ENCODE measurements around the gene ALDH5A1.

DNA sequence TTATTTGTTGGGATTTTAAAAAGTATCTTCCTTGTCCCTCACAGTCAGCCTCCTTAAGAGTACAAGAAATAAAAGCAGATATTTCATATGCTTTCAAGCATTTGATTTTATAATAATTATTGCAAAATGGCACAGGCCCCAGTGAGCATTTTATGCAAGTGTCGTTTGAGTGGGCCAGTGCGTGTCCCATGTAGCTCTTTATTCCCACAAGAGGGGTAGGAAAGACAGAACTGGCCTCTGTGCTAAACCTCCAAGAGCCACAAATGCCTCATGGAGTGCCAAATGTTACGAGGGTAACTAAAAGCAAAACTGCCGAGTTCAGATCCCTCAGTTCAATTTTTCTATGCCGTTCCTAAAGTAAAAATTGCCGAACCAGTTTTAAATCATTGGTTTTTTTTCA lies 18.1 kb upstream of the ALDH5A1 start:
- no peak for TF ChIP-seq ZFP30 (CRISPR knock-in tag; IDR thresholded peaks at IDR 0.05)
- TF ChIP-seq OSR1 (CRISPR knock-in tag; IDR thresholded peaks at IDR 0.05): no peak
- TF ChIP-seq ARNTL (CRISPR knock-in tag; IDR thresholded peaks at IDR 0.05; ENCODE audit: borderline replicate concordance, low read depth): no peak
- TF ChIP-seq ZC3H10 (CRISPR knock-in tag; IDR thresholded peaks at IDR 0.05): no peak
- TF ChIP-seq GLIS3 (CRISPR knock-in tag; IDR thresholded peaks at IDR 0.05): no peak
- no peak for TF ChIP-seq SNAI2 (CRISPR knock-in tag; IDR thresholded peaks at IDR 0.05)
- TF ChIP-seq, protein P1, sequence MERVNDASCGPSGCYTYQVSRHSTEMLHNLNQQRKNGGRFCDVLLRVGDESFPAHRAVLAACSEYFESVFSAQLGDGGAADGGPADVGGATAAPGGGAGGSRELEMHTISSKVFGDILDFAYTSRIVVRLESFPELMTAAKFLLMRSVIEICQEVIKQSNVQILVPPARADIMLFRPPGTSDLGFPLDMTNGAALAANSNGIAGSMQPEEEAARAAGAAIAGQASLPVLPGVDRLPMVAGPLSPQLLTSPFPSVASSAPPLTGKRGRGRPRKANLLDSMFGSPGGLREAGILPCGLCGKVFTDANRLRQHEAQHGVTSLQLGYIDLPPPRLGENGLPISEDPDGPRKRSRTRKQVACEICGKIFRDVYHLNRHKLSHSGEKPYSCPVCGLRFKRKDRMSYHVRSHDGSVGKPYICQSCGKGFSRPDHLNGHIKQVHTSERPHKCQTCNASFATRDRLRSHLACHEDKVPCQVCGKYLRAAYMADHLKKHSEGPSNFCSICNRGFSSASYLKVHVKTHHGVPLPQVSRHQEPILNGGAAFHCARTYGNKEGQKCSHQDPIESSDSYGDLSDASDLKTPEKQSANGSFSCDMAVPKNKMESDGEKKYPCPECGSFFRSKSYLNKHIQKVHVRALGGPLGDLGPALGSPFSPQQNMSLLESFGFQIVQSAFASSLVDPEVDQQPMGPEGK (CRISPR knock-in tag; IDR thresholded peaks at IDR 0.05; ENCODE audit: borderline replicate concordance): no peak

Measured in SK-N-SH treated with all-trans-retinoic acid at 6 μM for 48 hours (cell line).